Activated T-cell treated with anti-CD3 and anti-CD28 coated beads for 24 hours (primary cell): ENCODE data around the gene IL12RB2.
A peak's percentile ranks its signal among the peaks of the same experiment; 100 is the strongest.

Experiments
- DNase-seq: peaks from one replicate; pipeline ENCODE4 v3.0.0-alpha.2; 2020; ENCODE audit warnings: low read depth

IL12RB2 gene

DNA sequence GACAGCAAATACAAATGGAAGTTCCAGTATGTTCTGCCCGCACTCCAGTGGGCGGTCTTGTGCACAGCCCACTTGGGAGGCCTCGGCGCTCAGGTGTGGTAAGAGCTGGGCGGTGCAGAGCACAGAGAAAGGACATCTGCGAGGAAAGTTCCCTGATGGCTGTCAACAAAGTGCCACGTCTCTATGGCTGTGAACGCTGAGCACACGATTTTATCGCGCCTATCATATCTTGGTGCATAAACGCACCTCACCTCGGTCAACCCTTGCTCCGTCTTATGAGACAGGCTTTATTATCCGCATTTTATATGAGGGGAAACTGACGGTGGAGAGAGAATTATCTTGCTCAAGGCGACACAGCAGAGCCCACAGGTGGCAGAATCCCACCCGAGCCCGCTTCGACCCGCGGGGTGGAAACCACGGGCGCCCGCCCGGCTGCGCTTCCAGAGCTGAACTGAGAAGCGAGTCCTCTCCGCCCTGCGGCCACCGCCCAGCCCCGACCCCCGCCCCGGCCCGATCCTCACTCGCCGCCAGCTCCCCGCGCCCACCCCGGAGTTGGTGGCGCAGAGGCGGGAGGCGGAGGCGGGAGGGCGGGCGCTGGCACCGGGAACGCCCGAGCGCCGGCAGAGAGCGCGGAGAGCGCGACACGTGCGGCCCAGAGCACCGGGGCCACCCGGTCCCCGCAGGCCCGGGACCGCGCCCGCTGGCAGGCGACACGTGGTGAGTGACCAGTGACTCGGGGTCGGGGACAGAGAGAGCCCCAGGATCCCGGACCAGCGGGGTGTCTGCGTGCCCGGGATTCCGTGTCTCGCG, at the start of gene IL12RB2:
IL12RB2 (plus strand) TSS at position 623 of the 810 bp plus-strand sequence. CDS start 12,496 bp downstream, outside the sequence.
- DNase-seq, result peak; percentile 42

- peak; percentile 28 for DNase-seq
These were observed 46.0 kb upstream of the IL12RB2 start for GRCh38 chr1:67261680-67262079.

DNA sequence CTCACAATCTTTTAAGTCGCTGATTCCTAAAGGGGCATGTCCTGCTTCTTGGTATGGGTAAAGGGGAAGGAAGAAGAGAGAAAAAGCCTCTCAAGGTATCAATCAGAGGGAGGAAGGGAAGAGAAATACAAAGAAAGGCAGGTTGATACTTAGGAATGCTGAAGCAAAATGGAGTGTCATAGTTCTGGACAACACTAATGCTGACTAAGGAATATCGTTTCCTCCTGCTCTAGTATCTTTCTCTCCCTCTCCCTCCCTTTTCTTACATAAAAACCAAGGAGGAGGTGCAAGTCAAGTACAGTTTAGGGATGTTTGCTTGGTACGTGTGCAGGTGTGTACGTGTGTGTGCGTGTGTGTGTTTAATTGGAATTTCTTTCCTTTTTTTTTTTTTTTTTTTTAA, 44.9 kb upstream of the IL12RB2 start:
- DNase-seq, result no peak

GRCh38 chr1:67264152-67264551, 43.5 kb upstream of the IL12RB2 start:
- DNase-seq, result no peak

DNA sequence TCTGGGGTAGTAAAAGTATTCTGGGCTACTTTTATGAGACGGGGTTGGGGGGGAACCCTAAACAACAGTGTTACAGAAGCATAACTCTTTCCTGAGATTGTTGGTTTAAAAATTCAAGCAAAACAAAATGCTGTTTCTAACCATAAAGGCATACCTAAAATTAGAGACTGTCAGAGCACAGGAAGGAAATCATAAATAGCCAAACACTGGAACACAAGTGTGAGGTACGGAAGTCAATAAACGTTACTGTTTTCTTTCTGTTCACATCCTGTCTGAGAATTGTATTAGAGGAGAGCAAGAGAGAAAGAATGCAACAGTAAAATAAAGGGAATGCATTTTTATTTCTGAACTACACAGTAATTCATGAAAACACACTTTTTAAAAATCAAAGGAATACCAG, 42.8 kb upstream of the IL12RB2 start:
- DNase-seq, result no peak

DNA sequence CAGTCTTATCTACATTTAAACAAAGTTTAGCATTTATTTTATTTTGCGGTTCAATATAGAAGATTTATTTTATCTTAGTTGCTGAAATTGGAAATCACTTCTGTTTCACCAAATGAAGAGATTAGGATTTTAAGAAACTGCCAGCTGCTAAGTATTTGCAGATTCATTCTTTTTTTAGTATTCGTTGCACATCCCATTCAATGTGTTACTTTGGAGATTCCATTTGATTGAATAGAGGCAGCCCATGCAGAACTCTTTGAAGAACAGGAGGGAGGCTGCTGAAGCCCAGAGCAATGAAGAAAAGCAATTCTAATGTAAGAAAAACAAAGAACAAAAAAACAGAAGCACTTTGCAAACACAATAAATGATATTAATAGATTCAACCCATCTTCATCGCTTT, 38.6 kb upstream of the IL12RB2 start:
- DNase-seq, result no peak

DNA sequence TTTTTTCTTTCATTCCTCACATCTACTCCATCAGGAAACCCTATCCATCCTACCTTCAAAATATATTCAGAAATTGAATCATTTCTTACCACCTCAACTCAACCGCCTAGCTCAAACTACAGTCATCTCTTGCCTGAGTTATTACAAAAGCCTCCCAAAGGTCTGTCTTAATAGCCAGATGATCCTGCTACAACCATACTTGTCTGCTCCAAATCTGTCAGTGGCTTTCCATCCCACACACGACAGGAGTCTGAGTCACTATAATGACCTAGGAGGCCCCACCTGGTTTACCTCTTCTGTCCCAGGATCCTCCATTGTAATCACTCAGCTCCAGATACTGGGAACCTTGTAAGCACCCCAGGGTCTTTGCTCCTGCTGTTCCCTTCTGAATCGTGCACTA, 37.1 kb upstream of the IL12RB2 start:
- no peak for DNase-seq

DNA sequence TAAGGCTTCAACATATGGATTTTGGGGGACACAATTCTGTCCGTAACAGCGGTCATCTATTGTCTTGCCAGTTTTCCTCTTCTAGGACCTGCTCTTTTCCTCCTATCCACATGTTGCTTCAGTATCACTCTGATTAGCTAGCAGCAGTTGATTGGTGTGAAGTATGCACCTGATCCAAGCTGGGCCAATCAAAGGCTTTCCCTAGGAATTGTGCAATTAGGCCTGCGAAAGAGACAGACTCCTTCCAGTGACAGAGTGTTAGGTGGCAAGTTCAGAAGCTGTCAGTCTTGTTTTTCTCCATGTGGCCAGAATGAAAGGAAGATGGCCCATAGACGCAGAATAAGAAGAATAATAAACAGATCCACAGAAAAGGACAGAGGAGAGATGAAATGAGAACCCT, 34.1 kb upstream of the IL12RB2 start:
- no peak for DNase-seq

GRCh38 chr1:67274623-67275325, 32.9 kb upstream of the IL12RB2 start:
- DNase-seq, result no peak

DNA sequence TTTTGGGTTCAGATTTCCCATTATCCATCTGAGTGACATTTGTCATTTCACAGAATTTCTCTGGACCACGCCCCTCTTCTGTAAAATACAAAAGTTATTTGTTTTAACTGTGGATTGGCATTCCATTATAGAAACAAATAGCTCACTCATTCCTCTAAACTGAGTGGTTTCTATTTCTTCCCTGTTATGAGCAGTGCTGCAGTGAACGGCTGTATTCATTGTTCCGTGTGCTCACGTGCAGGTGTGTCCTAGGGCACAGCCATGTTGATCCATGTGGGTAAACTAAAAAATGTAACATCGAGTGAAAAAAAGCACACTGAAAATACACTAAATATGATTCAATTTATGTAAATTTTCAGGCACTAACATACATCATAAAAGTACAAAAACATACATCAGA, 27.0 kb upstream of the IL12RB2 start:
- DNase-seq, result no peak

DNA sequence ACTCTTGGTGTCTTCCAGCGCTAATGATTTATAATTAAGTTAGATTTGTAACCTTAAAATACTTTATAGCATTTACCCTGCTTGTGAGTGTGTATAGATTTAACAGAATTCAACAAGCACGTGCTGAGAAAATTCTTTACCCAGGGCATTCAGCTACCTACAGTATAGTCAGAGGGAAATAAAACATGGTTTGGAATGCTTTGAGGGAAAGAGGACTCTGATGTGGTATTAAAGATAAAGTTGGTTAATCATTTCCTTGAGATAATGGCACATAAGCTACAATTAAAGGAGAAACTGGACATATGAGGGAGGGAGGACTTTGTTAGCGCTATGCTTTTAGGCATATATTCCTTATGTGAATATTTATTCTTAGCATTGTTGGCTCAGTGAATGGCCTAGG, 26.4 kb upstream of the IL12RB2 start:
- no peak for DNase-seq

DNA sequence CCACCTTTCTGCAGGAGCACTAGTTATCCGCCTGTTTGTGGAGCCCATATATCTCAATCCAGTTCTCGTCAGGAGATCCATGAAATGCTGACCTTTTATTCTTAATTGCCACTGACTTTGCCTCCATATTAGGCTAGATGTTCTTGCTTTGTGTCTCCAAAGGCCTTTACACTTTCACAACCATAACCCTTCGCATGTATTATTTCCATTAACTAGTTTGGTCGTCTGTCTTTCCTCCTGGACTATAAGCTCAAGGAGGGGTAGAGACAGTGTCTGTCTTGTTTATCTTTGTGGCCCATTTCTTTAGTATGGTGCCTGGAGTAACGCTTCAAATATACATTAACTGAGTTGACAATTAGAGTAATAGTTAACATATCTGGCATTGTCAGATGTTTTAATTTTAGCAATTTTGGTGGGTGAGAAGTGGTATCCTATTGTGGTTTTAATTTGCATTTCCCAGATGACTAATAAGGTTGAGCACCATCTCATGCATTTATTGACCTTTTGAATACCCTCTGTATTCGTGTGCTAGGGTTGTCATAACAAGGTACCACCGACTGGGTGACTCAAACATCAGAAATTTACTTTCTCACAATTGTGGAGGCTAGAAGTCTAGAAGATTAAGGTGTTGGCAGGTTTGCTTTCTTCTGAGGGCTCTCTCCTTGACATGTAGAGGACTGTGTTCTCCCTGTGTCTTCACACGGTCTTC, 21.7 kb upstream of the IL12RB2 start:
- DNase-seq, result no peak

- DNase-seq, result no peak
These were observed 17.4 kb upstream of the IL12RB2 start for GRCh38 chr1:67290236-67290635.

GRCh38 chr1:67294836-67295617, 12.6 kb upstream of the IL12RB2 start:
- no peak for DNase-seq

- no peak for DNase-seq
These were observed 8.9 kb upstream of the IL12RB2 start for GRCh38 chr1:67298762-67299161.

DNA sequence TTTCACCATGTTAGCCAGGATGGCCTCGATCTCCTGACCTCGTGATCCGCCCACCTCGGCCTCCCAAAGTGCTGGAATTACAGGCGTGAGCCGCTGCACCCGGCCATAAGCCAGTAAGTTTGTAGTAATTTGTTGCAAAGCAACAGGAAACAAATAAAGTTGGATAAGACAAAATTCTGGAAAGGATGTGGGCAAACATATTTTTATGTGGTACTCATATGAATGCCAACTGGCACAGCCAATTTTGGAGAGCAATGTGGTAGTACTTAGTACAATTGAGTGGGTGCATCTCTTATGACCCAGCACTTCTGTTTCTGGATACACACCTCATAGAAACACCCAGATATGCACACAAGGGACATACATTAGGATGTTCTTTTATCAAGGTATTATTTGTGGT, 8.4 kb upstream of the IL12RB2 start:
- no peak for DNase-seq

GRCh38 chr1:67300561-67300960, 7.1 kb upstream of the IL12RB2 start:
- no peak for DNase-seq

DNA sequence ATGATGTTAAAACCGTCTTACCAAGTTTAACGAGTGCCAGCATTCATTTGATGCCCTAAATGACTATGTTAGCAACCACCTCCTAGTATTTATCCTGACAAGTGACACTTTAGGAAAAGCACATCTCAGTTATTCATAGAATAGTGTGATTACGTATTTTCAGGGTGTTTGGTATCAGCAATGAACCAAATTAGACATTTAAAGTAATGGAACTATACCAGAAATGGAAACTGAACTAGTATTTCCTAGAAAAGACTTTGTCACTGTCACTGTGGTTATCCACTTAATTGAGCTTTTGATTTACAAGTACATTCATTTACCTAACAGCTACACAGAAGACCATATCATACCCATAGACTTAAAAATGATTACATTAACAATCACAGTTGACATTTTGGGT, 3.6 kb upstream of the IL12RB2 start:
- DNase-seq, result no peak

DNA sequence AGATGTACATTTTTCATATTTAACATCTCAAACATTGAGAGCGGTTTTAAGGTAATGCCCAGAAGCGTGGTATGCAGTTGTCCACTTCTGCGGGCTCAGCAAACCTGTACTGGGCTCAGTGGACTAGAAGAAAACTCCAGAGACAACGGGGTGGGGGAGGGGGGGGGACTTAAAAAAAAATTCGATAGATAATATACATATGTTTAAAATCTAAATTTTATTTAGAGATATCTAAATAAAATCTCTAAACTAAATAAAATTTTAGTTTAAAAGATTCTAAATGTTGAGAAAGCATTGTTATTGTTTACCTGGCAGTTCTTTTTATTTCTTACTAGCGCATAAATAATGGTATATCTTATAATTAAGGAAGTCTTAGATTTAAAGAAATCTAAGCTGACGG, 1.1 kb upstream of the IL12RB2 start:
- no peak for DNase-seq

DNA sequence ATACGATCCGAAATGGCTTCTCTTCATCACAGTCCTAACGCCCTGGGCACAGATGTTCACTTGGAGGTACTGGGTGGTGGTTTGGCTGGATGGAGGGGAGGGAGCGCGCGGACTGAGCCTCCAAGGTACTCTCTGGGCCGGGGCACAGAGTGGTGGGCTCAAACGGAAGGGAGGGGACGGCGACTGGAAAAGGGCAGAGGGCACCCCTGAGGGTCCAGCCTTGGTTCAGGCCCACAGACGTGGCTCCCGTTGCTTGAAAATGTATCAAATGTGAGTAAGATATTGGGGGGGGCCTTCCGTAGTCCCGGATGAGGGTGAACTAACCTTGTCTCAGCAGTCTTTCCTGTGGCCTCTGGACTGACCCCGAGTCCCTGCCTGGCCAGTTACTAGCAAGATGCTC, 463 bp downstream of the IL12RB2 start:
- DNase-seq, result no peak

DNA sequence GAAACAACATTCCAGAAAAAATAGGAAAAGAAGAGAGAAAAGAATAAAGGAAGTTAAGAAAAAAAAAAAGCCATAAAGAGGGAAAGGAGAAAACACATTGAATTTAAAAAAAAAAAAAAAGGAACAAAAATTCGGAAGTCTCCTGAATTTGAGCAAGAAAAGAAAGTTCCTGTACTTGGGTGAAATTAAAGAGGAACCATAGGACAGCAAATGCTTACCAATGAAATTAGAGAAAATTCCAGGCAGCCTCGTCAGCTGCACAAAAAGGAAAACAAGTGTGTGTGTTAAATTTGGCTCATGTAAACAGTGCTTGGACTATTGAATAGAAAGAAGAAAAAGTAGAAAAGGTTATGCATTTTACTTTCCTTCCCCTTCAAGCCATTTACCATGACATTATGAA, 4.9 kb downstream of the IL12RB2 start:
- no peak for DNase-seq
